ENCODE data around the gene OR2C3.

- TF ChIP-seq POLR2A (IDR thresholded peaks at IDR 0.05) (no peak), CTCF (IDR thresholded peaks at IDR 0.05) (no peak)
Measured at GRCh38 chr1:247529771-247530355, 6.4 kb downstream of the OR2C3 start.
